Neural cell (in vitro differentiated cells): ENCODE results near the gene HES4.

Experiments
- CTCF ChIP-seq: fragments of 450-650 bp; IDR thresholded peaks from 2 replicates; pipeline ENCODE4 v1.5.1; 2014; ENCODE audit warnings: antibody characterized with exemption, mild to moderate bottlenecking, moderate library complexity; ENCODE audit not compliant: poor library complexity, severe bottlenecking
- EZH2 ChIP-seq: fragments of 200-600, 300-800 bp; shearing (Covaris generic), sonication (generic); IDR thresholded peaks from 2 replicates; pipeline ENCODE4 v1.6.1; 2014; ENCODE audit warnings: antibody characterized with exemption, low read length, borderline replicate concordance, mild to moderate bottlenecking; ENCODE audit not compliant: insufficient read depth, poor library complexity, severe bottlenecking
- MXI1 ChIP-seq: fragments of 450-650 bp; conservative IDR thresholded peaks from 2 replicates; pipeline ENCODE4 v1.6.1; 2014; ENCODE audit warnings: antibody characterized with exemption, mild to moderate bottlenecking; ENCODE audit not compliant: poor library complexity, severe bottlenecking
- POLR2AphosphoS5 ChIP-seq: IDR thresholded peaks from 2 replicates; pipeline ENCODE4 v1.6.1; 2012
- RAD21 ChIP-seq: fragments of 450-650 bp; conservative IDR thresholded peaks from 2 replicates; pipeline ENCODE4 v1.6.1; 2014; ENCODE audit warnings: antibody characterized with exemption, mild to moderate bottlenecking, moderate library complexity
- SMC3 ChIP-seq: fragments of 450-650 bp; conservative IDR thresholded peaks from 2 replicates; pipeline ENCODE4 v1.6.1; 2014; ENCODE audit warnings: antibody characterized with exemption, mild to moderate bottlenecking, moderate library complexity; ENCODE audit not compliant: poor library complexity
- TAF1 ChIP-seq: IDR thresholded peaks from 2 replicates; pipeline ENCODE4 v1.6.1; 2012; ENCODE audit warnings: low read depth
- TF ChIP-seq, protein P1 (sequence below): IDR thresholded peaks from 2 replicates; pipeline ENCODE4 v1.6.1; 2012; ENCODE audit warnings: borderline replicate concordance

GRCh38 chr1:963301-963651 lies 36.6 kb downstream of the HES4 start:
- TF ChIP-seq EZH2 (no peak), CTCF (no peak), SMC3 (no peak), TAF1 (no peak), RAD21 (no peak), POLR2AphosphoS5 (no peak), MXI1 (no peak)
- TF ChIP-seq, protein P1, sequence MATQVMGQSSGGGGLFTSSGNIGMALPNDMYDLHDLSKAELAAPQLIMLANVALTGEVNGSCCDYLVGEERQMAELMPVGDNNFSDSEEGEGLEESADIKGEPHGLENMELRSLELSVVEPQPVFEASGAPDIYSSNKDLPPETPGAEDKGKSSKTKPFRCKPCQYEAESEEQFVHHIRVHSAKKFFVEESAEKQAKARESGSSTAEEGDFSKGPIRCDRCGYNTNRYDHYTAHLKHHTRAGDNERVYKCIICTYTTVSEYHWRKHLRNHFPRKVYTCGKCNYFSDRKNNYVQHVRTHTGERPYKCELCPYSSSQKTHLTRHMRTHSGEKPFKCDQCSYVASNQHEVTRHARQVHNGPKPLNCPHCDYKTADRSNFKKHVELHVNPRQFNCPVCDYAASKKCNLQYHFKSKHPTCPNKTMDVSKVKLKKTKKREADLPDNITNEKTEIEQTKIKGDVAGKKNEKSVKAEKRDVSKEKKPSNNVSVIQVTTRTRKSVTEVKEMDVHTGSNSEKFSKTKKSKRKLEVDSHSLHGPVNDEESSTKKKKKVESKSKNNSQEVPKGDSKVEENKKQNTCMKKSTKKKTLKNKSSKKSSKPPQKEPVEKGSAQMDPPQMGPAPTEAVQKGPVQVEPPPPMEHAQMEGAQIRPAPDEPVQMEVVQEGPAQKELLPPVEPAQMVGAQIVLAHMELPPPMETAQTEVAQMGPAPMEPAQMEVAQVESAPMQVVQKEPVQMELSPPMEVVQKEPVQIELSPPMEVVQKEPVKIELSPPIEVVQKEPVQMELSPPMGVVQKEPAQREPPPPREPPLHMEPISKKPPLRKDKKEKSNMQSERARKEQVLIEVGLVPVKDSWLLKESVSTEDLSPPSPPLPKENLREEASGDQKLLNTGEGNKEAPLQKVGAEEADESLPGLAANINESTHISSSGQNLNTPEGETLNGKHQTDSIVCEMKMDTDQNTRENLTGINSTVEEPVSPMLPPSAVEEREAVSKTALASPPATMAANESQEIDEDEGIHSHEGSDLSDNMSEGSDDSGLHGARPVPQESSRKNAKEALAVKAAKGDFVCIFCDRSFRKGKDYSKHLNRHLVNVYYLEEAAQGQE, result no peak
